GM12892 (cell line): Measurements from ENCODE around the gene IGSF22.

ENCODE experiments used
- DNase-seq: peaks from one replicate; pipeline ENCODE4 v3.0.0; 2011; ENCODE audit not compliant: insufficient read length
- FAIRE-seq: peaks from 2 replicates; lab custom pipeline; 2011; peaks lifted over from hg19 to GRCh38; lab: Jason Lieb, UNC
- POLR2A ChIP-seq: IDR thresholded peaks from 2 replicates; pipeline ENCODE4 v1.6.1; 2011; ENCODE audit warnings: low read depth, low read length, control low read depth
- POLR2AphosphoS5 ChIP-seq: IDR thresholded peaks from 2 replicates; pipeline ENCODE4 v1.6.1; 2011; ENCODE audit warnings: low read depth, low read length, control low read depth
- TAF1 ChIP-seq: IDR thresholded peaks from 2 replicates; pipeline ENCODE4 v1.6.1; 2011; ENCODE audit warnings: low read depth, mild to moderate bottlenecking, control low read depth, low read length, borderline replicate concordance

IGSF22 gene

GRCh38 chr11:18722293-18722637, 3.7 kb downstream of the IGSF22 start:
- FAIRE-seq (no peak), DNase-seq (no peak)
- TF ChIP-seq POLR2AphosphoS5 = no peak
- TF ChIP-seq POLR2A = no peak
- TF ChIP-seq TAF1 = no peak

DNA sequence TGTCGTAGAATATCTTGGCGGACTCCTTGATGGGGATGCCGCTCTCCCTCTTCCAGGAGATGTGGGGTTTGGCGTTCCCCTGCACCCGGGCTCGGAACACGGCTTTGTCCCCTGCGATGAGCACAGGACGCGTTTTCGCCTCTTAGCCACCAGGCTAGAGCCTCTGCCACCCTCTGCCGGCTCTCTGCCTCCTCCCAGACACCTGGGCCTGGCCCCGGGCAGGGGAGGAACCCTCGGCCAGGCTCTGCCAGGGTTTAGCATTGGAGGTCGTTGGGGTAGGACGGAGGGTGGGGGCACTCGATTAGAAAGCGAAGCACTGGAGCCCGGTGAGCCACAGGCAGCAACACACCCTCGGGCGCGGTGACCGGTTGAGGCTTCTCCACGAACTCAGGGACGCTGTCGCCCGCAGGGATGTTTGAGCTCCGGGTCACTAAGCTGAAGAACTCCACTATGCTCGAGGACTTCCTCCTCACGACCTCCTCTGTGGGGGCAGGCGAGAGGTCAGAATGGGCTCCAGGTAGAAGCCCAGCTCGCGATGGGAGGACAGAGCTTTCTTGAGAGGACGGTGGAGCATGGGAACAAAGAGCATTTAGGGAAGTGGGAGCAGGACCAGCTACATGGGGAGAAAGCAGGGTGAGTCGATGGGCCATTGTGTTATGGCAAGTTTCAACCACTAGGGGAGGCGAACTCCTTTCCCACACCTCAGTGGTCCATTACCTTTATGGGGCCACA, 4.3 kb downstream of the IGSF22 start:
- FAIRE-seq = peak; percentile 93
- peak; percentile 53 for DNase-seq
- no peak for TF ChIP-seq TAF1
- TF ChIP-seq POLR2AphosphoS5 = no peak
- no peak for TF ChIP-seq POLR2A

DNA sequence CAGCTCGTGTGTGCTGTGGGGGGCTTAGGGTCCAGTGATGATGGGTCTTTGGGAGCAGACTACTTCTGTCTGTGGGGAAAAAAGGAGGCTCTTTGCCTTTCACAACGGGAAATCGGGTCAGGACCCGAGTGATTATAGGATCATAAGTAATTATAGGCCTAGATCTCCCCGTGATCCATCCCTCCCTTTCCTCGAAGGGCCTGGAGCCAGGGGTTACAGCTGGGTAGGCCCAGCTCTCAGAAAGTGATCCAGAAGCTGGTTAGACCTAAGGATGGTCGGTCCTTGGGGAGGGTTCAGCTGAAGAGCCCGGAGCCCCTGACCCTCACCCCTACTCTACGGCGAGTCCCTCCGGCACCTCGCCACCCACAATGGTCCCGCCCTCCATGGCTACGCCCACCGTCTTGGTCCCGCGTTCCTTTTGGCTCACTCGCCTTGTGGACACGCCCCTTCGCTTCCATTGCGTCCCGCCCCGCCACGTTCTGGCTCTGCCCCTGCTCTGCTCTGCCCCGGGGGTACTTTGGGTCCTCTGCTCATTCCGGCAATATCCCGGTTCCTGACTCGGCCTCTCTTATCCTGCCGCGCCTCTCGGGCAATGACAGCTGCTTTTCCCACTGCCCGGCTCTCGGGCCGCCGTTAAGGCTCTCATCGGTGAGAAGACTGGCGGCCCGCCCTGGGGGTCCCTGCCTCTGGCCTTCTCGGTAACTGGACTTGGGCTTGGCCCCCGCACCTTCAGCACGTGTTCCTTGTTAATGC, 5.0 kb downstream of the IGSF22 start:
- TF ChIP-seq TAF1 = no peak
- TF ChIP-seq POLR2AphosphoS5 = no peak
- no peak for TF ChIP-seq POLR2A
- DNase-seq (peak; percentile 58), FAIRE-seq (no peak)

- DNase-seq (no peak), FAIRE-seq (no peak)
- TF ChIP-seq TAF1 = no peak
- TF ChIP-seq POLR2AphosphoS5 = no peak
- TF ChIP-seq POLR2A = no peak
These were observed 5.7 kb downstream of the IGSF22 start for GRCh38 chr11:18720091-18720807.

DNA sequence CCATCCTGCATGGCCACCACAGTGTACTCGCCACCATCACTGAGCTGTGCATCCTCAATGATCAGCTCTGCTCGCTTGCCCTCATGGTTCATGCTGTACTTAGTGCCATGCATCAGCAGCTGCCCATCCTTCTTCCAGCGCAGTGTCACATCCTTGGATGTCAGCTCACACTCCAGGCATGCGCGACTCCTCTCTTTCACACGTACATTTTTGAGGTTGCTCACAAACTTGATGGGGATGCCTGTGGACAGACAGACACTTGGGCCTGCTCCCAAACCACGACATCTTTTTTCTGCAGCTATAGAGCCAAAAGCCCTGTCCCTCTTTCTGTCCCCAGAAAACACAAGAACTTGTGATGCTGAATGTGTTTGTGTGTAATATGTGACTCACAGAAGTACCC, 10.5 kb downstream of the IGSF22 start:
- DNase-seq = no peak
- TF ChIP-seq TAF1 (no peak), POLR2A (no peak), POLR2AphosphoS5 (no peak)
- no peak for FAIRE-seq

DNA sequence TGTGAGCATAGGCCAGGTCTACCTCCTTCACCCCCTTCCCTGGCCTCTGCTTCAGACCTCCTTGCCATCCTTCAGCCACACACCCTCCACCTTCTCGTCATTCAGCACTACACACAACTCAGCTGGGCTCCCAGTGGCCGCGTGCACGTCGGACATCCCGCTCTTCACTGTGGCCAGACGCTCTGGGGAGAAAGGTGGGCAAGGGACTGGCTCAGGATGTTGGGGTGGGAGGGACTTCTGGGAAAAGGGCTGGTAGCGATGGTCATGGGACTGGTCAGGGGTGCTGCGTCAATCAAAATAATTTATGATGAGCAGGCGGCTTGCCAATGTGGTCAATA, 11.6 kb downstream of the IGSF22 start:
- FAIRE-seq = no peak
- TF ChIP-seq POLR2A (no peak), POLR2AphosphoS5 (no peak), TAF1 (no peak)
- DNase-seq = no peak

DNA sequence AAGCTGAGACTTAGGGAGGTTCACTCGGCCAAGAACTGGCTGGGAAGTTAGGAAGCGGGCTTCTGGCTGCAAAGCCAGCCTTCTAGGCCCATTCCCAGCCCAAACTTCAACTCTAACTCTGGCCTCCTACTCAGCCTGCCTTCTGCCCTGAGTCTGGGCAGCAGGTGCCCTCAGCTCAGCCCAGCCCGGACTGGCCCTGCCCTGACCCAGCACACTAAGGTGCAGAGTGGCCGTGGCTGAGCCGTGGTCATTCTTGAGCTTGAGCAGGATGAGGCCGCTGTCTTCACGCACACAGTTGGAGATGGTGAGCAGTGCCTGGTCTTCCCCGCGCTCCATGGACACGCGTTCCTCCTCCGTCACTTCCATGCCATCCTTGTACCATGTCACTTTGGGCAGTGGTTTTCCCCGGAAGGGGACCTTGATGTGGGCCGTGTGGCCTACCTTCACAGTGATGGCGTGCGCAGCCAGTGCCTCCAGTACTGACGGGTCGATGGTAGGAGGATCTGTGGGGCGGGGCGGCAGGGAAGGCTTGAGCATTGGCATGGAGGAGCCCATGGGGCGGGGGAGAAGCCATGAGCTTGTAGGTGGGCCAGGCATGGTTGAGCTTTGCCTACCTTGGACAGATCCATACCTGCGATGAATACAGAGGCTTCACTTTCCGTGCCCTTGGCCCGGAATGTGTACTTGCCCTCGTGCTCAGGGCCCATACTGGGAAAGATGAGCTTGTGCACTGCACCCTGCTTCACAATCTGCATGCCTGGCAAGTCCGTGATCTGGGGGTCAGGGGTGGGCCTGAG, 12.1 kb downstream of the IGSF22 start:
- DNase-seq (no peak), FAIRE-seq (no peak)
- TF ChIP-seq TAF1 = no peak
- no peak for TF ChIP-seq POLR2AphosphoS5
- TF ChIP-seq POLR2A = no peak

- FAIRE-seq (peak; percentile 61), DNase-seq (no peak)
- TF ChIP-seq POLR2AphosphoS5 (no peak), TAF1 (no peak), POLR2A (no peak)
These were observed 15.4 kb downstream of the IGSF22 start for GRCh38 chr11:18710545-18710944.

GRCh38 chr11:18709414-18709813, 16.6 kb downstream of the IGSF22 start:
- no peak for TF ChIP-seq POLR2A
- FAIRE-seq (no peak), DNase-seq (no peak)

- no peak for FAIRE-seq
- no peak for DNase-seq
- no peak for TF ChIP-seq TAF1
- TF ChIP-seq POLR2AphosphoS5 = no peak
- no peak for TF ChIP-seq POLR2A
These were observed 18.1 kb downstream of the IGSF22 start for GRCh38 chr11:18707811-18708340.
